ENCODE data around the gene NOTCH3.

NOTCH3 gene

DNA sequence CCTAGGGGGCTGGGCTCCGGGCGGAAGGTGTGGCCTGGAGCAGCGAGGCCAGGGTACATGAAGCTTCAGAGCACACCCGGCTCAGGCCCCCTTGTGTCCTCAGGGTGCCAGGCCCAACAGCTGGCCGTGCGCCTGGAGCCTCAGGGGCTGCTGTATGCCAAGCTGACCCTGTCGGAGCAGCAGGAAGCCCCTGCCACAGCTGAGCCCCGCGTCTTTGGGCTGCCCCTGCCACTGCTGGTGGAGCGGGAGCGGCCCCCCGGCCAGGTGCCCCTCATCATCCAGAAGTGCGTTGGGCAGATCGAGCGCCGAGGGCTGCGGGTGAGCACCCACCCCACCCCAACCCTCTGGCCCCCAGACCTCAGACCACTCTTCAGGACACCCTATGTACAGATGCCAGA lies 90.4 kb downstream of the NOTCH3 start:
- no peak overlapping the region for H3K4me3 ChIP-seq (replicated peaks; ENCODE audit: low read depth, low read length)
- DNase-seq (ENCODE audit: low read depth) = no peak
- TF ChIP-seq, protein P1, sequence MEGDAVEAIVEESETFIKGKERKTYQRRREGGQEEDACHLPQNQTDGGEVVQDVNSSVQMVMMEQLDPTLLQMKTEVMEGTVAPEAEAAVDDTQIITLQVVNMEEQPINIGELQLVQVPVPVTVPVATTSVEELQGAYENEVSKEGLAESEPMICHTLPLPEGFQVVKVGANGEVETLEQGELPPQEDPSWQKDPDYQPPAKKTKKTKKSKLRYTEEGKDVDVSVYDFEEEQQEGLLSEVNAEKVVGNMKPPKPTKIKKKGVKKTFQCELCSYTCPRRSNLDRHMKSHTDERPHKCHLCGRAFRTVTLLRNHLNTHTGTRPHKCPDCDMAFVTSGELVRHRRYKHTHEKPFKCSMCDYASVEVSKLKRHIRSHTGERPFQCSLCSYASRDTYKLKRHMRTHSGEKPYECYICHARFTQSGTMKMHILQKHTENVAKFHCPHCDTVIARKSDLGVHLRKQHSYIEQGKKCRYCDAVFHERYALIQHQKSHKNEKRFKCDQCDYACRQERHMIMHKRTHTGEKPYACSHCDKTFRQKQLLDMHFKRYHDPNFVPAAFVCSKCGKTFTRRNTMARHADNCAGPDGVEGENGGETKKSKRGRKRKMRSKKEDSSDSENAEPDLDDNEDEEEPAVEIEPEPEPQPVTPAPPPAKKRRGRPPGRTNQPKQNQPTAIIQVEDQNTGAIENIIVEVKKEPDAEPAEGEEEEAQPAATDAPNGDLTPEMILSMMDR (IDR thresholded peaks at IDR 0.05; ENCODE audit: low read length, missing control alignments) = no peak

GRCh38 chr19:15109768-15110417 lies 90.9 kb downstream of the NOTCH3 start:
- TF ChIP-seq, protein P1 (IDR thresholded peaks at IDR 0.05; ENCODE audit: low read length, missing control alignments) = no peak
- DNase-seq (ENCODE audit: low read depth) = no peak
- no peak overlapping the region for H3K4me3 ChIP-seq (replicated peaks; ENCODE audit: low read depth, low read length)

Measured in fibroblast of pulmonary artery (primary cell).